ENCODE results near the gene COLEC12.

Gene COLEC12

DNA sequence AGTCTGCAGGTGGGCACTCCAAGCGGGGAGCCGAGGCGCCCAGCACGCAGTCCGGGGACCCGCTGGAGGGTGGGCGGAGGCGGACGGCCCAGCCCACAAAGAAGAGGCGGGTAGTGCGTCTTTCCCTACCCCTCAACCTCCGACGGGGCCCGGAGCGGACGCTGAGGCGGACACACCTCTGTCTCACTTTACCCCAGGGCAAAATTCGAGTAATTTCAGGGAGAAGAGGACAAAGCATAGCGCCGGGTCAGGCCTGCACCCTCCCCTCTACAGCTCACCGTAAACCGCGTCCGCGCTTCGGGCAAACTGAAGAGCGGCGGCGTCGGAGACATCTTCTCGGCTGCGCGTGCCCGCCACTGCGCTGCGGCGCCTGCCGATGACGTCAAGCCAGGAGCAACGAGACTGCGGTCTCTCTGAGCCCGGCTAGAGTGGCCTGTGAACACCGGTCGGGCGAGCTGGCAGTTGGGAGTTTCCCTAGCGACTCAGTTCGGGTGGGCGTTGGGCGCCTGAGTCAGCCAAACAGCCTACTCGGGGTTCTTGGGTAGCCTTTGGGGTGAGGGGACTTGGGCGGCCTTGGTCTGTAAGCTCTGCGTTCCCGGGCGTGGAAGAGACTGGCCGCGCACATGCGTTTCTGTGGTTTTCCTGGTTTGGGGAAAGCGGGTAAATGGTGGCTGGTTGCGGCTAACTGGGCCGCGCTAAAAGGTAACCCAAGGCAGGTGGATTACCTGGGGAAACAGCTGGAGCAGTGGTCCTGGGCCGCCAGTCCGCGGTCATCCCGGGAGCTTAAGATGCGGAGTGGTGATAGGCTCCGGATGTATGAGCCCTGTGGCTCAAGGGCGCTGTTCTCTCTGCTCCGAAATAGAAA, 232.6 kb downstream of the COLEC12 start, which contains the start of gene THOC1:
THOC1 (minus strand) TSS at position 360 of the 865 bp plus-strand sequence; CDS start at position 332, 28 bp downstream.
- DNase-seq: peak; percentile 46

GRCh38 chr18:267380-267687, 233.2 kb downstream of the COLEC12 start:
- DNase-seq: no peak
